HG03378 (cell line): ENCODE measurements around the gene TLR5.

Experiments
- ATAC-seq: cut with Tn5 transposase; IDR thresholded peaks from one replicate; pipeline ENCODE4 v1.9.1; 2021; ENCODE audit warnings: mild to moderate bottlenecking, moderate library complexity; ENCODE audit not compliant: unreplicated experiment

TLR5 gene

DNA sequence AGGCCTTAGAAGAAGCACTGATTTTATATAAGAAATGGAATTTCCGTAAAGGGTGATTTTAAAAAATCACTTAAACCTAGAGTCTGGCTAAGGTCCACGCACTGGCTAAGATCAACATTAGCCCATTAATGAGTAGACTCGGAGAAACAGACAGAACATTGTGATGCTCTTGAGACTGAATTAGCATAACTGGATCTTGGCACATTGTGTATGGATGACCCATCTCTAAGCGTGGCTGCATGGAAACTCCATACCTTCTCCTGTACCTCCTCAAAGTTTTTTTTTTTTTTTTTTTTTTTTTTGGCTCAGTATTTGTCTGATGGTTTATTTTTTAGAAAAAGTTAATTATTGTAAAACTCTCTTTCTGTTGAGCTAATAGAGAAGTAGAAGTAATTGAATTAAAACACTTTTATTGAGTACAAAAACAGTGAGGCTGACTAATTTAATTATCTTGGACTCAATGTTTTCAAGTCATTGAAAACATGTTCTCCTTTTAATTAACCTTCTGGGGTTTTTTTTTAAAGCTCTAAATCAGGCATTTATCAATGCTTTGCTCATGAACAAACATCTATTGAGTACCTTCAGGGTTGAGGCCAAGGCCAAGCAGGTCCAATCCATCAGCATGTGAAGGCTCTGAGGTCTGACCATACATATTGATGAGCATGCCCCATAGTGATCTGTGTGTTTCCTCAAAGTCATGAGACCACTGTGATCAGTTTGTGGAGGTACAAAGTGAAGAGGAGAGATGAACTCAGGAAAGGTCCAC is 74.0 kb downstream of the TLR5 start:
- ATAC-seq: no peak

DNA sequence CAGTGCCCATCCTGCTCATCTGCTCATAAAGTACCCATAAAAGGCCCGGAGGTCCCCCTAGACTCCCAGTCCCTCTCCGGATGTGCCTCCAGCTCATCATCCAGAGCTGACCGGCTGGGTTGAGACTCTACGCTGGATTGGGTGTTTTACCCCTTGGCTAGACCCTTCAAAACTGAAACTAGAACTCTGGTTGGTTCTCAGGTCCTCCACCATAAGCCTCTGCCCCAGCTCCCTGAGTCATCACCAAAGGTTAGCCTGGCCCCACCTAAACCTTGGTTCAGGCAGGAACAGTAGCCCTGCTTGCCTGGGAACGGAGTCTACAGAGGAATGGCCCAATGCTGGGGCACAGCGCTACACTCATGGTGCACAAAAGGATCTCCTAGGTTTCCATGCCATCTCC is 75.1 kb downstream of the TLR5 start:
- no peak for ATAC-seq

DNA sequence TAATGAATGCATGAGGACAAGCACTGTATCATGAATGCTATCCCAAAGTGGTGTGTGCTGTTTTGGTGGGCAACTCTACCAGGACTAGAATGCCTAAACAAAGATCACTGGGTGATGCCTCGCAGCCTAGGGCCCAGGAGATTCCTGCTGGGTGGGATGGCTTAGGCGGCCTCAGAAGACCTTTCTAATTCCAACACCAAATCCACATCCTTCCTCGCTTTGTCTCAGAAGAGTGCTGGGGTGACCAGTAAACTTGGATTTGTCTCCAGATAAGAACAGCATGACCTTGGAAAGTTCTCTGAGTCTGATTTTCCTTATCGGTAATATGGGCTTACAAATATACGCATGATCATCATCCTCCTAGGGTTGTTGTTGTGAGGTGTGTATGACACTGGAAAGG is 76.6 kb downstream of the TLR5 start:
- no peak for ATAC-seq

DNA sequence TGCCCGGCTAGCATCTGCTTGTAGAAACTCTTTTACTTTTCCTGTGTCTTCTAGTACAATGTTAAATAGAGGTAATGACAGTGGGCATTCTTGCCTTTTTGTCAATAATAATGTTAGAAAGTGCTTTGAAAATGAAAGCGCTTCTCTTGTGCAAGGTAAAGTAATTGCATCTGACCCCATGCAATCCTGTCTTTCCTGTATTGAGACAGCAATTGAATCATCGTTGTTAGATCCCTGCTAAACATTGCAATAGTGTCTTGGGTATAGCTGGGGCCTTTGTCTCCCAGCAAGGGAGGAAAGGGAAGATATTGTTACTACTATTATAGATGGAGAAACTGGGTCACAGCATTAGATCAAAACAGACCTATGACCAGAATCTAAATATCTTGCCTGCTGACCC is 80.9 kb downstream of the TLR5 start:
- no peak for ATAC-seq

DNA sequence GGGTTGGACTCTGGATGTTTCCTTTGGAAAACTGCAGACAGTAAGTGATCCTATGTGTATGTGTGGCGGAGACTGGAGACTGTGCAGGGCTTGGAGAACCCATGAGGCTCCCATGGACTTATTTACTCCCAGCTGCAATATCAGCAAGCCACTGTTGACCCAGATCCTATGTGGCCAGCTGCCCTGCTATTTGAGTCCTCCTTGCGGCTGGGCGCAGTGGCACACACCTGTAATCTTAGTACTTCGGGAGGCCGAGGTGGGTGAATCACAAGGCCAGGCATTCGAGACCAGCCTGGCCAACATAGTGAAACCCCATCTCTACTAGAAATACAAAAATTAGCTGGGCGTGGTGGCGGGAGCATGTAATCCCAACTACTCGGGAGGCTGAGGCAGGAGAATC is 83.5 kb downstream of the TLR5 start:
- no peak for ATAC-seq
